HG03139 (cell line): ENCODE results near the gene COMMD3.
A peak's percentile ranks its signal among the peaks of the same experiment; 100 is the strongest.
"Not testable (repeated sequence)": the region's sequence is repeated elsewhere in the genome, so short reads cannot be mapped to it uniquely, and the experiment has no call there.

Source experiments
- ATAC-seq: cut with Tn5 transposase; IDR thresholded peaks from one replicate; pipeline ENCODE4 v1.9.1; 2021; ENCODE audit not compliant: unreplicated experiment

The COMMD3 gene

DNA sequence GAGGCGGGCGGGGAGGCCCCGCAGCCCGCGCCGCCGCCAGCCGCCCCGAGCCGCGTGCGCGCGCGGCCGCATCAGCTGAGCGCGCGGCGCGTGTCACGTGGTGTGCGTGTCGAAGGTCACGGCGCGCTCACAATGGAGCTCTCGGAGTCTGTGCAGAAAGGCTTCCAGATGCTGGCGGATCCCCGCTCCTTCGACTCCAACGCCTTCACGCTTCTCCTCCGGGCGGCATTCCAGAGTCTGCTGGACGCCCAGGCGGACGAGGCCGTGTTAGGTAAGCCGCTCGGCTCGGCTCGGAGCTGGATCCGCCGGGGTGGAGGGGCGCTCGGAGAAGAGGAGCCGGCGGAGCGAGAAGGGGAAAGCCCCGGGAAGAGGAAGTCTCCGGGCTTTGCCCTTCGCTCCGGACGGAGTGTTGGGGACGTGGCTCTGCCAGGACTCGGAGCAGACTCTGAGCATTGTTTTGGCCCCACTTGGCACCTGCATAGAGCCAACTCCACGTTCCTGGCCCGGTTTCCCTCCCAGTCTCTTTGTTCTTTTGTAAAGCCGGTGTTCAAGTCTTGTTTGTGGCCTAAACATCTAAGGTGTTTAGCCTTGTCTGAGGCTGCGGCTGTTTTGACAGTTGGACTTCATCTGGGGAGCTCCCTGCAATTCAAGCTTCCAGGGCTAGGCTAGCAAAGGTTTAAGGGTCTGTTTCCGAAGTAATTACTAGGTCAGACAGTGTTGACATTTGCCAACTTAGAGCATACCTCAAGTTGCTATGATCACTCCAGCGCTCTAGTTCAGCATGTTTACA, at the start of gene COMMD3:
Gene COMMD3 (plus strand): TSS at position 103 of the 790 bp plus-strand sequence. CDS start 30 bp downstream, at position 133.
- peak; percentile 44 for ATAC-seq

DNA sequence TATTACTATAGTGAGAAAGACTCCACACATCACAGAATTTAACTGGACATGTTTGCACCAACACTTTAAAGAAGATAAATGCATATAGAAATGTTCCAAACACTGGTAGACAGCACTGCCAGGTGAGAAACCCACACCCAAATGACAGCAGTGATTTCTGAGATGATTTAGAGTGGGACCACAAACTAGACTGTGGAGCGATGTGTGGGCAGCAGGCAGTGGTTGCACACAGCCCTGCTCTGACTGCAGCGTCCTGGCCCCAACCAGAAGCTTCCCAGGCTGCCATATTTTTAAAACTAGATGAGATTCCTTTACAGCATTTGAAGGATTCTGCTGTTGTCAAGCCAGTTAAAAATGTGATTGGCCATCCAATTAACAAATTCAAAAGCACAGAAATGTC, 47.7 kb upstream of the COMMD3 start:
- ATAC-seq: no peak

DNA sequence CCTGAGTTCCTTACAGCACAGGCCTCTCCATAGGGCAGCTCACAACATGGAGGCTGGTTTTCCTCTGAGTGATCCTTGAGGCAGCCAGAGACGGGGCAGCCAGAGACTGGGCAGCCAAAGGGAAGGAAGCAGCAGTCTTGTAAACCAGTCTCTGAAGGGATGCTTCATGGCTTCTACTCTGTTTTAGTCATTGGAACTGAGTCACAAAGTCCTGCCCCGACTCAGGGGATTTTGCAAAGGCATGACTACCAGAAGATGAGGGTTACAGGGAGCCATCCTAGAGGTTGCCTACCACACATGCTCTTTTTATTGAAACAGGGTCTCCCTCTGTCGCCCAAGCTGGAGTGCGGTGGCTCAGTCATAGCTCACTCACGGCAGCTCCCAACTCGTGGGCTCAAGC, 44.4 kb upstream of the COMMD3 start:
- ATAC-seq: no peak

DNA sequence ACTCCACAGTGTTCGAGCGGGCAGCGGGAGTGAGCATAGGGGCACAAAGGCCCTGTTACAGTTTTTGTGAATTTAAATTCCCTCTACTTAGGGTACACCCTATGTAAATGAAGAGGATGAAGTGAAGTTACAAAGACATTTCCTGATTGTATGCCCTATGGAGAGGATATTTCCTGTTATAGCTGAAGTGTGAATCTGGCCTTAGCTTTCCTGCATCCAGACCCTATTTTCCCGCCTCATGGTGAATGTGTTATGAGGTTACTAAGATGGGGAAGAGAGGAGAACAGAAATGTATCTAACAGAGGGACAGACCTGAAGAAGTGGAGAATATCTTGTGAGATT, 37.8 kb upstream of the COMMD3 start:
- no peak for ATAC-seq

DNA sequence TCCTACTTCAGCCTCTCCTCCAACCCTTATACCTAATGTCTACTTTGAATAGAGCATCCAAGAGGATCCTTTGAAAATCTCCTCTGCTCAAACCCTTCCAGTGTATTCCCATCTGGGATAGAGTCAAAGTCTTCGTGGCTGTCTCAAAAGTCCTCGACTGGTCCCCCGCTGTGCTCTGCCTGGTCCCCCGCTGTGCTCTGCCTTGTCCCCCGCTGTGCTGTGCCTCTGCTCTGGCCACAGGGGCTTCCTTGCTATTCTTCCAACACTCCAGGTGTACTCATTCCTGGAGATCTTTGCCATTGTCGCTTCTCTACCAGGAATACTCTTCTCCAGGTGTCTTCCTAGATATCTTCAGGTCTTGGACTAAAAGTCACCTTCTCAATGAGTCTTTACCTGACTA, 36.1 kb upstream of the COMMD3 start:
- no peak for ATAC-seq

DNA sequence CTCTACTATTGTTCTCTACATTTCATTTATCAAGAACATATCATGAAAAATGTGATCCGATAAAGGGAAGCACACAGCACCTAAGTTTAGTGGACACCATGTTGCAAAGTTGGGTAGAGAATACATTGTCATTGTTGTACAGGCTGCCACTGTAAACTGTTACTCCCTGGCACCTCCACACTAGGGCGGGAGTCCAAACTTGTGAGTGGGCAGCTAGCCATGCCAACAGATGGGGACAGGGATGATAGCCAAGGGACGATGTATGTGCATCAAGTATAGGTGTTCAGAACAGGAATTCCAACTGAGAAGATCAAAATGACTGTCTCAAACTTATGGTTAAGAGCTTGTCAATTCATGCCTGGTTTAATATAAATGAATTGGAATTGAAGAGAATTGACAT, 31.1 kb upstream of the COMMD3 start:
- no peak for ATAC-seq

DNA sequence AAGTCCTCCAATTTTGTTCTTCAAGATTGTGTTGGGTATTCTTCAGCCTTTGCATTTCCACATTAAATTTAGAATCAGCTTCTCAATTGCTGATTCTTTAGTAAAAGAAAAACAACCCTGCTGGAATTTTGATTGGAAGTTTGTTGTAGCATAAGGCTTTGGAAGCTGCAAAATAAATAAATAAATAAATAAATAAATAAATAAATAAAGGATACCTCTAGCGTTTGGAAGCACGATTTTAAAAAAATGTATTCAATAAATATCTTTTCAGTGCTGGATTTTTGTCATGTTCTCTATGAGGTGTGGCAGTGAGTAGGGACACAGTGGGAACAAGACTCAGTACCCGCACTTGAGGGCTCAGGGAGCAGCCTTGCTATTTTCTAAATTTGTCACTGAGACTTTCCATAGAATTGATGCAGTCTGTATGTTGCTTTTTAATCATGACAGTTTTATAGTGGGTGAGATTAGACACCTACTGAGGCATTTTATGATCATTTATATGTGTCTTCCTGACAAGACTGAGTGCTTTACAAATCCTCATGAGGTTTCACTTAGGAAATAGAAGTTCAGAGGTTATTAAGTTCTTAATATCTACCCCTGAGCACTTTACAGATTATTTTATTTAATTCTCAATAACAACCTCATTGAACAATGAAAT, 22.3 kb upstream of the COMMD3 start:
- no peak for ATAC-seq

DNA sequence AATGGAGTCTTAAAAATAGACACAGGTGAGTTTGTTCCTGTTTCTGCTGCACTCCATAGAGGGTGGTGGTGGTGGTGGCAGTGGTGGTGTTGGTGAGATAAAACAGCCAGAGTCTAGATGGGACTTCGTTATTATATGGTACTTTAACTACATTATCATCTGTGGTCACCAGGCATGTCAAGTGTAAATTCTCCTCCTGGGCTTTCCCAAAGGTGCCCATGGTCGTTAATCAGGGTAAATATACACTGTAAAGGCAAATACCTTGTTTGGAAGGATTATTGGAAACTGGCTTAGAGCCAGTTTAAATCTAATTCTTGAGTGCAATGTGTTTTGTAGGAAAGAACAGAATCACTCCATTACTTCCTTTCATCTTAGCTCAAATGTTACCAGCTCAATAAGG, 21.5 kb upstream of the COMMD3 start:
- no peak for ATAC-seq

DNA sequence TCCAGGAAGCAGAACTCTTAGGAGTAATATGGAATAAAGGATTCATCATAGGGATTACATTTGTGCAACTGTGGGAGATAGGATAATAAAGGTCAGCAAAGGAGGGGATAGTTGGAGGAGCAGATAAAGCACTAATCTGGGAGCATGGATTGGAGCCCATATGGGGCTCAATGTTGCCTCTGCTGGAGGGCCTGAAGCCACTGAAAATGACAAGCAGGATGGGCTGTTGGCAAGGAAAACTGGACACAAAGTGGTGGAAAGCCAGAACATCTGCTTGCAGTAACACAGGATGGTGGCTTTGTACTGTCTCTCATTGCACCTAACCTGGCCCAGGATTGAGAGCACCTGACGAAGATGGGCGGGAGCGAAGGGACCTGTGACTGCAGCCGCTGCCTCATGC, 15.0 kb upstream of the COMMD3 start:
- no peak for ATAC-seq

DNA sequence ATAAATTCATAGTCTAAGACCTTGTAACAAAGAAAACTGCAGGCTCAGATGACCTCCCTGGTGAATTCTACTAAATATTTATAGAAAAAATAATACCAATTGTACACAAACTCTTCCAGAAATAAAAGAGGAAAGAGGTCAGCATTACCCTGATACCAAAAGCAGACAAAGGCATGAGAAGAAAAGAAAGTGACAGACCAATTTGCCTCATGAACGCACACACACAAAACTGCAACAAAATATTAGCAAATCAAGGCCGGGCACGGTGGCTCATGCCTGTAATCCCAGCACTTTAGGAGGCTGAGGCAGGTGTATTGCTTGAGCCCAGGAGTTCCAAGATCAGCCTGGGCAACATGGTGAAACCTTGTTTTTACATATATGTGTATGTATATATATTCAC, 12.7 kb upstream of the COMMD3 start:
- no peak for ATAC-seq

DNA sequence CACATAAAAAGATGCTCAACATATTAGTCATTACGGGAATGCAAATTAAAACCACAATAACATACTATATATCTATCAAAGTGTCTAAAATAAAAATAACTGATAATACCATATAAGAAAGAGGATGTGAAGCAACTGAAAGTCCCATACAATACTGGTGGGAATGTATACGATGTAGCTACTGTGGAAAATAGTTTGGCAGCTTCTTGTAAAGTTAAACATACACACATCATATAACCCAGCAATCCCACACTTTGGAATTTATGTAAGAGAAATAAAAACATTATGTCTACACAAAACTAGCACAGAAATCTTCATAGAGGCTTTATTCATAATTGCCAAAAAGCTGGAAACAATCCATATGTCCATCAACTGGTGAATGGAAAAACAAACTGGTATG, 10.5 kb upstream of the COMMD3 start:
- ATAC-seq: no peak

DNA sequence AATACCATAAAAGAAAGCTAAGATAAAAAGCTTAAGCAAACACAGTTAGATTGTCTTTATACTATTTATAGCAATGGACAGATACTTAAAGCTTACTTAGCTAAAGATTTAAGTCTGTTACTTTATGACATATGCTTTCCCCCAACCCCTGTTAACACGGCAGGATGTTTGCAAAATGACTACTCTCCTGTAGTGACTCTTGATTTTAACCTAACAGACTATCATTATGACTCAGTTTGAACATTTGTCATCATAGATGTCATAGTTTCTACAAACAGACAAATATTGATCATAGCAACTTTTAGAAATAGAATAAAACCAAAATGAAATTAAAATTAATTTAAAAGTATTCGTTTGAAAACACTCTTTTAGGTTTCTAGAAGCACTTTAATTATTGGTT, 7.8 kb upstream of the COMMD3 start:
- ATAC-seq: peak; percentile 91

DNA sequence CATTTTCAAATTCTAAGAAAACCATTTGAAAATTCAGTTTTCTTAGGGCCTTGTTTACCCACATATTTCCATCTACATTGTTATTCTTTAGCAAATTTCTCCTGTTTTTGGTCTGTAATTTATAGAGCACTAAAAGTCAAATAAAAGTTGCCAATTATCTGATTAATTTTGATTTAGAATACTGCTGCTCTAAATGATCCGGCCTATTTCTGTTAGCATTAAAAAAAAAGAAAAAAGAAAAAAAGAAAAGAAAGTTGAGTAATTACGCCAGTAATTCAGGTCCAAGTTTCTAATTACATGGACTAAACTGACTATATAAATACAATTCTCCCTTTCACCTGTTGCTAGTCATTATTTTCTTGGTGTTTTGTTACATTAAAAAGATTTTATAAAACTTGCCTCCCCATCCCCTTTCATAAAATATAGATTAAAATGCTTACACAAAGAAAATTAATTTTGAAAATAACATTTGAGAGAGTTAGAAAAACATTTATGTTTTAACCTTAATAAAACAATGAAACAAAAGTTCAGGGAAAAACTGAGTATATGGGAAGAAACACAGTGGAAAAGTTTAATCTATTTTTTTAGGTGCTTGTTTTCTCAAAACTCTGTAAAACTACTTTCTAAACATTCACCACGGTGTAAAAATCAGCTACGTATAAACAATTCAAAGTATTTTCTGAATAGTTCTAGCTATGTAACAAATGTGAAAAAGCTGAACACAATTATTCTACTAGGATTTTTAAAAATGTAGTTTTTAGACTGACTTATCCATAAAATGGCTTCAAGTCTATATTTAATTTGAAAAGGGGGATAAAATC, 6.8 kb upstream of the COMMD3 start:
- ATAC-seq: no peak

DNA sequence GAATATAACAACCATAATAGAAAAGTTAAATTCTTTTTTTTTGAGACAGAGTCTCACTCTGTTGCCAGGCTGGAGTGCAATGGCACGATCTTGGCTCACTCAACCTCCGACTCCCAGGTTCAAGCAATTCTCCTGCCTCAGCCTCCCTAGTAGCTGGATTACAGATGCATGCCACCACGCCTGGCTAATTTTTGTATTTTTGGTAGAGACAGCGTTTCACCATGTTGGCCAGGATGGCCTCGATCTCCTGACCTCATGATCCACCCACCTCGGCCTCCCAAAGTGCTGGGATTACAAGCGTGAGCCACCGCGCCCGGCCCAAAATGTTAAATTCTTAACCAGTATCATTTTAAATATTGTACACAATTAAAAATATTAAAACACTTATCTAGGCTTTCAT, 6.2 kb upstream of the COMMD3 start:
- not testable (repeated sequence) for ATAC-seq

DNA sequence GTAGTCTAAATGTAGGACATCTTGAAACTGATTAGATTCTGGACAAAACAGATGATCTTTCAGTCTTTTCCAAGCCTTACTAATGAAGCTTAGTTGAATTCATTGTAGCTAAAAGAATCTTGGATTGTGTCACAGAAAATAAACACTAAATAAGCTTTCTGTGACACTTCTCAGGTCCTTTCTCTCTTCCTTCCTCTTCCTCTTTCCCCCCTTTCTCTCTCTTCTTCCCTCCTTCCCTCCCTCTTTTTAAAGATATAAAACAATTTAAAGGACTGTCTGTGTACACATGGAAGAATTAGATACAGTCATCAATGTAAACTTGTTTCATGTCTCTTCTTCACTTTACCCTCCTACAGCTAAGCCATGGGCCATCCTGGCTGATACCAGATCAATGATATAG, 5.3 kb upstream of the COMMD3 start:
- no peak for ATAC-seq

DNA sequence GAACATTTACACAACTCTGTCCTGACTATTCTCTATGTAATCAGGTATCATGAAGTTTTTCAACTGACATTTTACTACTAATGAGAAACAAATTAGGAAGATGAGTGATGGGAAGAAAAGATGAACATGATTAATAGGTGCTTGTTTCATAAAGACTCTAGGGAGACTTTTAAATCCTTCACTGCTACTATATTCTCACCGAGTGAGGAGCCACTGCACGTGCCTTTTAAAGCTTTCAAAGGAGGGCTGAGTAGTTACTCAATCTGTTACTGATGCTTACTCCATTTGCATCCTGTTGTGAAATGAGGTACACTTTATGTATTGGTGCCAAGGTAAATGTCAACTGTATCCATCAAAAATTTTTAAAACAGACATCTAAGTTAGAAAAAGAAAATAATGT, 1.3 kb upstream of the COMMD3 start:
- ATAC-seq: no peak

DNA sequence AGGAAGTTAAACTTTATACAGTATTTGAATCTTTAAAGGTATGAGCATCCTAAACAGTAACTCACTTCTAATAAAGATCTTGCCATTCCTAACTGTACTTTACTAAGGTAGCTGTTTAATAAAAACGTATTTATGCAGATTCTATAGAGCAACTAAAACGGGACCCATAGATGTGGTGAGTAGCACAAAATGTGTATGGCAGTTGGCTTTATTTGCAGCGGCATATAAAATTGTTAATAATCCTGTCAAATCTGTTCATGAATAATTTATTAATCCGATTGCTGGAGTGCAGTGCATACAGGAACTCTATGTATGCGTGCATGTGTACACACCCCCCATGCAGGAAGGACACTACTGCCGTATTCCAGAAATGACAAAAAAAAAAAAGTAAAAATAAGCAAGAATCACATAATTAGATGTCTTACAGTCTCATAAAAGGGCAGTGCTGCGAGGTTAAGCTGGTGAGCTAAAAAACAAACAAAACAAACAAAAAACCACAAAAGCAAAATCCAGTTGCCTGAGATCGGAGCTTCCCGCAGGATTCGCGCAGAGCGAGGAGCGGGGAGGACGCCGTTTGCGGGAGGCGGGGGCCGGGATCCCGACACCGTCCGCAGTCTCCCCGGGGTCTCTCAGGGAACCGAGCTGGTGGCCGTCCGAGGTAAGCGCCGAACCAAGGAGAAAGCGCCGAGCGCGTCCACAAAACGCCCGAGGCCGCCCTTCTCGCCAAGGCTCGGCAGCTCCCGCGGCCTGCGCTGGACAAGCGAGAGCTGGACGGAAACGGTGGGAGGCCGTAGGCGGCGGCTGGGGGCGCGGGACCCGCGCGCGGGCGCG, 518 bp upstream of the COMMD3 start:
- peak; percentile 25 for ATAC-seq

DNA sequence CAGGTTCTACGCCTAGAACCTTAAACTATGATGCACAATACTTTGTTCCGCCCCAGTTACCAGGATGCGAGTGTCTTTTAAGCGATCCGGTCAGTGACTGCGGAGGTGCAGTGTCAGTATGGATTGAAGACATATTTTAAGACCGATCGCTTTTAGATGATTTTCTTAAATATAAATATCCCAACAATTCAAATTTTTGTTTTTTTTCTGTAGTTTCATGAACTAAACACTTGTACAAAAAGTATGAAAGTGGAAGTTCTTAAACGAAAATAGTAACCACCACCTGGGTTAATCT, 835 bp downstream of the COMMD3 start:
- peak; percentile 20 for ATAC-seq

DNA sequence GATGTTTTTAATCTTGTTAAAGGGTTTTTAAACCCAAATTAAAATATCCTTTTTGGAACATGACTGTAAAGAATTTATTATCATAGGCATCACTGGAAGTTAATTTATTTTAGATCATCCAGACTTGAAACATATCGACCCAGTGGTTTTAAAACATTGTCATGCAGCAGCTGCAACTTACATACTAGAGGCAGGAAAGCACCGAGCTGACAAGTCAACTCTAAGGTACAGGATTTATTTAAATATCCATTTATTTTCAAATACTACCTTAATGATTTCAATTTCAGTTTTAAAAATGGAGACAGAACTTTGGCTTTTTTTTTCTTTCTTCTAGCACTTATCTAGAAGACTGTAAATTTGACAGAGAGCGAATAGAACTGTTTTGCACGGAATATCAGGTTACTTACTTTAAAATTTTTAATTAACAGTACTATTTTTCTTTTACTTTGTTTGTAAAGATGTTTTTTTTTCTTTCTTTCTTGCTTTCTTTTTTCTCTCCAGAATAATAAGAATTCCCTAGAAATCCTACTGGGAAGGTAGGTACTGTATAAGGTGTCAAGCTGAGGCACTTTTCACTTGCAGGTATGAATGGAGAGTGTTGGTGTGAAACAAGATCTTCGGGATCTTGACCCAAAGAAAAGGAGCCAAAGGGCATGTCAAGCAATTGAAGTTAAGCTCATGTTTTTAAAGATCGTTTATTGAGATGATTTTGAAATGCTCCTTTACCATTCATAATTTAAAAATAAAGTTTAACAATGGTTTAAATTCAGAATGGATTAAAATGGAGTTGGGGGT, 1.8 kb downstream of the COMMD3 start:
- no peak for ATAC-seq

DNA sequence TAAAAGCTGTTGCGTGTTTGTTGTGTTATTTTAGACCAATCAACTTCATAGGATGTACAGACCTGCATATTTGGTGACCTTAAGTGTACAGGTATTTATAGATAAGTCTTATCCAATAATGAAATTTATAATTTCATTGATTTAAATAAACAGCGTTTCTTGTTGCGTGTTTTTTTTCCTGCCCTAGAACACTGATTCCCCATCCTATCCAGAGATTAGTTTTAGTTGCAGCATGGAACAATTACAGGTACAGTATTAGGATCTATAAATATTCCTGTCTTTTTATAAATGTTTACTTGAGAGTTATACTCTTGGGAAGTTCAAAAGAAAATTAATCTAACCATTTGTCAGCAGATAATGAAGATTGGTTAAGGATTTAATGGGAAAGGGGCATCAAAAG, 2.6 kb downstream of the COMMD3 start:
- ATAC-seq: no peak
